C4-2B (cell line): Measurements from ENCODE around the gene YIF1B.

ENCODE experiments used
- H3K27ac ChIP-seq: fragments of 450-650 bp; 2 replicates; pipeline ENCODE4 v1.5.1; 2017
- ZFX ChIP-seq: fragments of 450-650 bp; IDR thresholded peaks from 2 replicates; pipeline ENCODE4 v1.6.1; 2017
- TF ChIP-seq, protein P1 (sequence below): fragments of 450-650 bp; conservative IDR thresholded peaks from 2 replicates; pipeline ENCODE4 v1.5.1; 2017; ENCODE audit warnings: mild to moderate bottlenecking

The YIF1B gene

GRCh38 chr19:38298821-38299680 lies 16.7 kb downstream of the YIF1B start:
- TF ChIP-seq, protein P1, sequence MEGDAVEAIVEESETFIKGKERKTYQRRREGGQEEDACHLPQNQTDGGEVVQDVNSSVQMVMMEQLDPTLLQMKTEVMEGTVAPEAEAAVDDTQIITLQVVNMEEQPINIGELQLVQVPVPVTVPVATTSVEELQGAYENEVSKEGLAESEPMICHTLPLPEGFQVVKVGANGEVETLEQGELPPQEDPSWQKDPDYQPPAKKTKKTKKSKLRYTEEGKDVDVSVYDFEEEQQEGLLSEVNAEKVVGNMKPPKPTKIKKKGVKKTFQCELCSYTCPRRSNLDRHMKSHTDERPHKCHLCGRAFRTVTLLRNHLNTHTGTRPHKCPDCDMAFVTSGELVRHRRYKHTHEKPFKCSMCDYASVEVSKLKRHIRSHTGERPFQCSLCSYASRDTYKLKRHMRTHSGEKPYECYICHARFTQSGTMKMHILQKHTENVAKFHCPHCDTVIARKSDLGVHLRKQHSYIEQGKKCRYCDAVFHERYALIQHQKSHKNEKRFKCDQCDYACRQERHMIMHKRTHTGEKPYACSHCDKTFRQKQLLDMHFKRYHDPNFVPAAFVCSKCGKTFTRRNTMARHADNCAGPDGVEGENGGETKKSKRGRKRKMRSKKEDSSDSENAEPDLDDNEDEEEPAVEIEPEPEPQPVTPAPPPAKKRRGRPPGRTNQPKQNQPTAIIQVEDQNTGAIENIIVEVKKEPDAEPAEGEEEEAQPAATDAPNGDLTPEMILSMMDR = no peak
- TF ChIP-seq ZFX = no peak
- H3K27ac ChIP-seq = peak overlapping the region; percentile 78

- no peak overlapping the region for H3K27ac ChIP-seq
- TF ChIP-seq, protein P1 = no peak
- TF ChIP-seq ZFX = no peak
Measured at GRCh38 chr19:38294090-38294489, 21.7 kb downstream of the YIF1B start.

DNA sequence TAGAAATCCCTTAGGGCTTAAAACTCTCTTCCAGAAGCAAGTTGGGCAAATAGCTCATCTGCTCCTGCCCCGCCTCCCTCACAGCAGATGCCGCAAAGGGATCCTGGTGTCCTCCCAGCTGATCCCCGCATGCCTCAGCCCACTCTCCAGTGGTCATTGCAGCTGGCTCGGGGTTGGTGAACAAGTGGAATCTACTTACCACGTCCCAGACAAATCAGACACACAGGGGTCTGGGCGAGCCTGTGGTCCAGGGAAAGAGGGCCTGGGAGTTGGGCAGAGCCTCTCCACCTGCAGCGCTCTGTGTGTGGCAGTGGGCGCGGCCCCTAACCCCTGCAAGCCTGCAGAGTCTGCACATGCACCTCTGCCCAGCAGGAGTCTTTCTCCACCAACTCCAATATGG lies 22.5 kb downstream of the YIF1B start:
- no peak overlapping the region for H3K27ac ChIP-seq

GRCh38 chr19:38291855-38292254 lies 23.9 kb downstream of the YIF1B start:
- H3K27ac ChIP-seq = peak overlapping the region; percentile 81
- TF ChIP-seq ZFX = no peak
- TF ChIP-seq, protein P1 = no peak

More for the DNA sequence above, 22.5 kb downstream of the YIF1B start:
- no peak for TF ChIP-seq ZFX
- TF ChIP-seq, protein P1 = no peak

DNA sequence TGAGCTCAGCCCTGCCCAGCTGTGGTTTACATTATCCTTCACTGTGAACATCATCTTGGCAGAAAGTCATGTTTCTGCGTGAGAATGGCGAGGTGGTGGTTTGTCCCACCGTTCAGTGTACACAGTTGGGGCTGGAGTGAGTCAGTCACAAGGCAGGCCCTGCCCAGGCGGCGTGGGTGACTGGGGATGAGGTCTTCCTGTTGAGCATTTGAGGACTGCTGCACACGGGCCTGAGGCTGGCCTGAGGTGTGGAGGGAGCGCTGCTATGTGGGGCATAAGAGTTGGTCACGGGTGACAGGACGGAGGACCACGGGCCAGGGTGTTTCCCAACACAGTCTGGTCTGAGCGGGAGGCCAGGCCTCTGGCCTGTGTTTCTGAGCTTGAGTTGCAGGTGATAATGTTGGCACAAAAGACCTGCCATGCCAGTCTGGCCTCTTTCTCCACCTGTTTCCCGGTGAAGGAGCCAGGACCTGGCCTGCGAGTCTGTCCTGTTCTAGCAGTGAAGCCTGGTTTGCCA lies 25.1 kb downstream of the YIF1B start:
- H3K27ac ChIP-seq = peak overlapping the region; percentile 81
- TF ChIP-seq, protein P1 = no peak
- peak; percentile 92; the same call in 1 of the 2 replicates for TF ChIP-seq ZFX

GRCh38 chr19:38289955-38290354 lies 25.8 kb downstream of the YIF1B start:
- H3K27ac ChIP-seq = peak overlapping the region; percentile 81

More at GRCh38 chr19:38289955-38290354, 25.8 kb downstream of the YIF1B start:
- TF ChIP-seq ZFX = no peak
- TF ChIP-seq, protein P1 = no peak
